HCT116 (cell line): Measurements from ENCODE around the gene PNPO. TPM values are rescaled to one million over a fixed set of nuclear protein-coding genes. Genes with fewer than 3 reads are reported as not detected.

Source experiments
- ATAC-seq: fragments of 200-7000 bp; cut with Tn5 transposase; 2 replicates; pipeline ENCODE4 v1.9.1; 2020; ENCODE audit warnings: mild to moderate bottlenecking, moderate library complexity
- BruUV-seq: library from RNA; stranded (reverse); fragments of 400-500 nt; replicated peaks from 2 replicates; lab custom pipeline; 2021; lab: Mats Ljungman, UMichigan
- CTCF ChIA-PET: fragments of 300-600 bp; sonication (Branson Sonifier 250); formaldehyde crosslinking; loops from one replicate; lab custom pipeline; 2021; ENCODE audit warnings: antibody characterized with exemption; lab: Charles Lee
- POLR2A ChIA-PET: fragments of 300-600, 350-600 bp; sonication (Branson Sonifier 250); formaldehyde crosslinking; loops from one replicate; lab custom pipeline; 2021; ENCODE audit warnings: antibody characterized with exemption; lab: Charles Lee
- RAD21 ChIA-PET, 2 experiments: fragments of 300-600 bp; sonication (Branson Sonifier 250); formaldehyde crosslinking; loops; one replicate each; lab custom pipeline; 2023; ENCODE audit warnings: low total read pairs in 2 of 2; ENCODE audit not compliant: uncharacterized antibody in 2 of 2, unreplicated experiment in 2 of 2, low non-redundant PET in 1 of 2; lab: Charles Lee
- DNase-seq: peaks from one replicate; pipeline ENCODE4 v3.0.0-alpha.2; 2010; ENCODE audit warnings: low read depth, low spot score
- H2AFZ ChIP-seq: fragments of 200-600 bp; shearing (Covaris generic), sonication (generic); 2 replicates; pipeline ENCODE4 v1.6.1; 2017; ENCODE audit warnings: low read depth, mixed run types, mixed read lengths, antibody characterized with exemption, low read length; ENCODE audit not compliant: poor library complexity, severe bottlenecking
- H3K27ac ChIP-seq: 2 replicates; pipeline ENCODE4 v1.5.1; 2012; ENCODE audit warnings: low read depth, low read length
- H3K27me3 ChIP-seq: fragments of 200-600 bp; sonication (generic); 2 replicates; pipeline ENCODE4 v1.6.1; 2016; ENCODE audit warnings: mixed run types, low read length, mixed read lengths; ENCODE audit not compliant: insufficient read depth
- H3K36me3 ChIP-seq, 2 experiments: fragments of 200-500 bp in 1 of 2; fragments of 200-600 bp in 1 of 2; sonication (Bioruptor generic) in 1 of 2; sonication (generic) in 1 of 2; 2 replicates each; pipeline versions ENCODE4 v1.5.1 to v1.6.1; 2014 to 2016; ENCODE audit warnings: low read length in 2 of 2, inconsistent platforms in 1 of 2, mixed read lengths in 1 of 2, mixed run types in 1 of 2; ENCODE audit not compliant: insufficient read depth in 2 of 2, control insufficient read depth in 1 of 2
- H3K4me1 ChIP-seq, 2 experiments: fragments of 200-600 bp in 1 of 2; sonication (generic) in 1 of 2; 2 replicates each; pipeline versions ENCODE4 v1.5.1 to v1.6.1; 2012 to 2017; ENCODE audit warnings: low read length in 2 of 2, inconsistent platforms in 1 of 2, mild to moderate bottlenecking in 1 of 2, mixed read lengths in 1 of 2, mixed run types in 1 of 2, moderate library complexity in 1 of 2; ENCODE audit not compliant: insufficient read depth in 2 of 2, control insufficient read depth in 1 of 2
- H3K4me2 ChIP-seq: fragments of 200-600 bp; sonication (generic); 2 replicates; pipeline ENCODE4 v1.6.1; 2017; ENCODE audit warnings: mixed run types, low read length, mixed read lengths
- H3K4me3 ChIP-seq, 2 experiments: fragments of 200-600 bp in 1 of 2; sonication (generic) in 1 of 2; replicated peaks in 1 of 2; 2 replicates each; pipeline ENCODE4 v1.5.1; 2011 to 2016; ENCODE audit warnings: low read length in 2 of 2, control low read depth in 1 of 2, low read depth in 1 of 2, mild to moderate bottlenecking in 1 of 2, mixed read lengths in 1 of 2, mixed run types in 1 of 2
- H3K79me2 ChIP-seq: fragments of 200-600 bp; sonication (generic); 2 replicates; pipeline ENCODE4 v1.6.1; 2017; ENCODE audit warnings: mild to moderate bottlenecking, mixed run types, low read length, moderate library complexity, mixed read lengths; ENCODE audit not compliant: insufficient read depth
- H3K9ac ChIP-seq: fragments of 200-600 bp; sonication (generic); 2 replicates; pipeline ENCODE4 v1.6.1; 2016; ENCODE audit warnings: low read length, mixed read lengths
- H3K9me2 ChIP-seq: fragments of 200-600 bp; sonication (generic), shearing (Covaris generic); 2 replicates; pipeline ENCODE4 v1.6.1; 2017; ENCODE audit warnings: mixed run types, mild to moderate bottlenecking, moderate library complexity; ENCODE audit not compliant: insufficient read depth
- H3K9me3 ChIP-seq, 2 experiments: fragments of 200-500 bp in 1 of 2; fragments of 200-600 bp in 1 of 2; sonication (Bioruptor generic) in 1 of 2; sonication (generic) in 1 of 2; 2 replicates each; pipeline ENCODE4 v1.6.1; 2014 to 2017; ENCODE audit warnings: low read length in 2 of 2, mixed read lengths in 2 of 2, inconsistent platforms in 1 of 2, low read depth in 1 of 2, mild to moderate bottlenecking in 1 of 2, mixed run types in 1 of 2, moderate library complexity in 1 of 2; ENCODE audit not compliant: control insufficient read depth in 1 of 2, insufficient read depth in 1 of 2
- H4K20me1 ChIP-seq: fragments of 200-600 bp; sonication (generic), shearing (Covaris generic); 2 replicates; pipeline ENCODE4 v1.6.1; 2017; ENCODE audit warnings: mixed run types, mild to moderate bottlenecking, moderate library complexity; ENCODE audit not compliant: insufficient read depth
- CBX3 ChIP-seq: IDR thresholded peaks from 2 replicates; pipeline ENCODE4 v1.6.1; 2012; ENCODE audit warnings: low read depth
- ELF1 ChIP-seq: IDR thresholded peaks from 2 replicates; pipeline ENCODE4 v1.6.1; 2012; ENCODE audit warnings: low read depth, borderline replicate concordance
- EZH2 ChIP-seq: fragments of 200-600 bp; sonication (generic); IDR thresholded peaks from 2 replicates; pipeline ENCODE4 v1.6.1; 2017; ENCODE audit warnings: antibody characterized with exemption, mixed run types
- EZH2phosphoT487 ChIP-seq: fragments of 200-600 bp; IDR thresholded peaks from 2 replicates; pipeline ENCODE4 v1.6.1; 2018; ENCODE audit warnings: antibody characterized with exemption, borderline replicate concordance
- POLR2A ChIP-seq: IDR thresholded peaks from 2 replicates; pipeline ENCODE4 v1.7.0; 2011; ENCODE audit warnings: borderline replicate concordance; ENCODE audit not compliant: insufficient read depth, insufficient read length; ENCODE audit errors: extremely low read depth
- POLR2AphosphoS5 ChIP-seq: IDR thresholded peaks from 2 replicates; pipeline ENCODE4 v1.6.1; 2011; ENCODE audit warnings: mild to moderate bottlenecking, low read depth, low read length, moderate library complexity
- RAD21 ChIP-seq: IDR thresholded peaks from 2 replicates; pipeline ENCODE4 v1.6.1; 2012; ENCODE audit warnings: low read depth, mild to moderate bottlenecking
- SP1 ChIP-seq: IDR thresholded peaks from 2 replicates; pipeline ENCODE4 v1.6.1; 2012; ENCODE audit warnings: low read depth
- SRF ChIP-seq: IDR thresholded peaks from 2 replicates; pipeline ENCODE4 v1.6.1; 2012; ENCODE audit warnings: low read depth
- TCF7L2 ChIP-seq: IDR thresholded peaks from 2 replicates; pipeline ENCODE4 v1.7.0; 2011; ENCODE audit warnings: borderline replicate concordance, inconsistent platforms; ENCODE audit not compliant: insufficient read depth, insufficient read length; ENCODE audit errors: extremely low read depth
- YY1 ChIP-seq: IDR thresholded peaks from 2 replicates; pipeline ENCODE4 v1.6.1; 2011; ENCODE audit warnings: low read length, low read depth, moderate library complexity, mild to moderate bottlenecking; ENCODE audit not compliant: insufficient replicate concordance; ENCODE audit errors: extremely low read depth
- ZNF274 ChIP-seq: fragments of 200-500 bp; sonication (Bioruptor generic); IDR thresholded peaks from 2 replicates; pipeline ENCODE4 v1.6.1; 2014; ENCODE audit warnings: mild to moderate bottlenecking, low read depth, low read length, inconsistent platforms
- intact Hi-C: fragments of 100-400 bp; cut with micrococcal nuclease; formaldehyde crosslinking; loops from 2 replicates; pipeline ENCODE4 v1.10.0; 2022
- total RNA-seq: library from RNA; stranded (reverse); gene quantifications from one replicate; pipeline ENCODE4 v1.2.1, GENCODE V29; 2021; ENCODE audit not compliant: unreplicated experiment
- TF ChIP-seq, protein P1 (sequence below): IDR thresholded peaks from 2 replicates; pipeline ENCODE4 v1.6.1; 2012
- TF ChIP-seq, protein P2 (sequence below), 3 experiments: fragments of 200-600 bp in 1 of 3; sonication (generic) in 1 of 3; IDR thresholded peaks in 2 of 3; conservative IDR thresholded peaks in 1 of 3; 2 replicates each; pipeline ENCODE4 v1.5.1; 2012 to 2017; ENCODE audit warnings: low read depth in 2 of 3, low read length in 2 of 3, antibody characterized with exemption in 1 of 3, borderline replicate concordance in 1 of 3, control low read depth in 1 of 3, mild to moderate bottlenecking in 1 of 3, mixed read lengths in 1 of 3, mixed run types in 1 of 3, moderate library complexity in 1 of 3; ENCODE audit not compliant: insufficient read depth in 1 of 3

The PNPO gene
- total RNA-seq, 1 experiment from 2014 or later: 74.9 TPM

GRCh38 chr17:47952171-47953021 lies 11.0 kb downstream of the PNPO start:
- TF ChIP-seq SP1 (no peak), TCF7L2 (no peak), POLR2A (no peak), SRF (no peak), POLR2AphosphoS5 (no peak), YY1 (no peak), ELF1 (no peak), EZH2 (no peak), EZH2phosphoT487 (no peak), CBX3 (no peak), RAD21 (no peak), ZNF274 (no peak)
- TF ChIP-seq, protein P1, sequence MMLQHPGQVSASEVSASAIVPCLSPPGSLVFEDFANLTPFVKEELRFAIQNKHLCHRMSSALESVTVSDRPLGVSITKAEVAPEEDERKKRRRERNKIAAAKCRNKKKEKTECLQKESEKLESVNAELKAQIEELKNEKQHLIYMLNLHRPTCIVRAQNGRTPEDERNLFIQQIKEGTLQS: no peak
- TF ChIP-seq, protein P2, sequence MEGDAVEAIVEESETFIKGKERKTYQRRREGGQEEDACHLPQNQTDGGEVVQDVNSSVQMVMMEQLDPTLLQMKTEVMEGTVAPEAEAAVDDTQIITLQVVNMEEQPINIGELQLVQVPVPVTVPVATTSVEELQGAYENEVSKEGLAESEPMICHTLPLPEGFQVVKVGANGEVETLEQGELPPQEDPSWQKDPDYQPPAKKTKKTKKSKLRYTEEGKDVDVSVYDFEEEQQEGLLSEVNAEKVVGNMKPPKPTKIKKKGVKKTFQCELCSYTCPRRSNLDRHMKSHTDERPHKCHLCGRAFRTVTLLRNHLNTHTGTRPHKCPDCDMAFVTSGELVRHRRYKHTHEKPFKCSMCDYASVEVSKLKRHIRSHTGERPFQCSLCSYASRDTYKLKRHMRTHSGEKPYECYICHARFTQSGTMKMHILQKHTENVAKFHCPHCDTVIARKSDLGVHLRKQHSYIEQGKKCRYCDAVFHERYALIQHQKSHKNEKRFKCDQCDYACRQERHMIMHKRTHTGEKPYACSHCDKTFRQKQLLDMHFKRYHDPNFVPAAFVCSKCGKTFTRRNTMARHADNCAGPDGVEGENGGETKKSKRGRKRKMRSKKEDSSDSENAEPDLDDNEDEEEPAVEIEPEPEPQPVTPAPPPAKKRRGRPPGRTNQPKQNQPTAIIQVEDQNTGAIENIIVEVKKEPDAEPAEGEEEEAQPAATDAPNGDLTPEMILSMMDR (IDR thresholded peaks at IDR 0.05 in 2 of 3, conservative IDR thresholded peaks at IDR 0.05 in 1 of 3; ENCODE audit: borderline replicate concordance in 1 of 3, insufficient read depth in 1 of 3, low read depth in 2 of 3, low read length in 2 of 3): no peak
- RAD21 ChIA-PET: no interaction called here
- no peak for DNase-seq
- no peak for ATAC-seq
- H3K4me2 ChIP-seq: no peak overlapping the region
- no peaks in the 10 kb centered on the region for H3K27me3 ChIP-seq
- CTCF ChIA-PET: interaction anchor here (1.3 to 1.9 kb wide), 2 partner anchors 18 to 66 kb away, joined by 3 to 11 read pairs; partner anchors contain the start of gene CDK5RAP3
- intact Hi-C loops: no loop called here
- no TSS peak for BruUV-seq
- no peak overlapping the region for H3K27ac ChIP-seq
- H3K4me1 ChIP-seq: peaks cover 48 to 69% of the 10 kb centered on the region in 2 experiments
- H3K79me2 ChIP-seq: peaks cover 3% of the 10 kb centered on the region; the same call in 1 of the 2 replicates
- H4K20me1 ChIP-seq: no peaks in the 10 kb centered on the region
- H3K4me3 ChIP-seq: no peak overlapping the region
- no peaks in the 10 kb centered on the region for H3K9me2 ChIP-seq
- POLR2A ChIA-PET: interaction anchor here (0.6 to 1.4 kb wide), 3 partner anchors 11 to 59 kb away, joined by 3 to 6 read pairs (median 6); partner anchors contain the start of genes CDK5RAP3 and PNPO
- H3K9ac ChIP-seq: no peak overlapping the region
- no peaks in the 10 kb centered on the region for H3K9me3 ChIP-seq
- H3K36me3 ChIP-seq: no peaks in the 10 kb centered on the region; a peak in 1 of 4 replicates
- no peak overlapping the region for H2AFZ ChIP-seq
